HG03558 (cell line): ENCODE data around the gene SEPHS2.
A peak's percentile ranks its signal among the peaks of the same experiment; 100 is the strongest.
"Not testable (repeated sequence)": the region's sequence is repeated elsewhere in the genome, so short reads cannot be mapped to it uniquely, and the experiment has no call there.

Source experiments
- ATAC-seq: cut with Tn5 transposase; IDR thresholded peaks from one replicate; pipeline ENCODE4 v1.9.1; 2021; ENCODE audit warnings: moderate number of reproducible peaks; ENCODE audit not compliant: unreplicated experiment; ENCODE audit errors: extremely low read depth

SEPHS2 gene

GRCh38 chr16:30470632-30470995 is 24.9 kb upstream of the SEPHS2 start:
- ATAC-seq: no peak

- ATAC-seq: no peak
Observed at GRCh38 chr16:30470170-30470512, 24.5 kb upstream of the SEPHS2 start.

DNA sequence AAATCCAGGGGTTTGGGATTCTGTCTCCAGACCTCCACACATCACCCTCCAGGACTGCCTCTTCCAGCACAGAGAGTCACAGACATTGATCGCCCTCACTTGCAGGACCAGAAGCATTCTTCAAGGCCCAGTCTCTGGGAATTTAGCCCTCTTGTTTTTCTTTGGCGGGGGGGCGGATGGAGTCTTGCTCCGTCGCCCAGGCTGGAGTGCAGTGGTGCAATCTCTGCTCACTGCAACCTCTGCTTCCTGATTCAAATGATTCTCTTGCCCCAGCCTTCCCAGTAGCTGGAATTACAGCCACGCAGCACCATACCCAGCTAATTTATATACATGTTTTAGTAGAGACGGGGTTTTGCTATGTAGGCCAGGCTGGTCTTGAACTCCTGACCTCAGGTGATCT is 18.4 kb upstream of the SEPHS2 start:
- ATAC-seq: no peak

DNA sequence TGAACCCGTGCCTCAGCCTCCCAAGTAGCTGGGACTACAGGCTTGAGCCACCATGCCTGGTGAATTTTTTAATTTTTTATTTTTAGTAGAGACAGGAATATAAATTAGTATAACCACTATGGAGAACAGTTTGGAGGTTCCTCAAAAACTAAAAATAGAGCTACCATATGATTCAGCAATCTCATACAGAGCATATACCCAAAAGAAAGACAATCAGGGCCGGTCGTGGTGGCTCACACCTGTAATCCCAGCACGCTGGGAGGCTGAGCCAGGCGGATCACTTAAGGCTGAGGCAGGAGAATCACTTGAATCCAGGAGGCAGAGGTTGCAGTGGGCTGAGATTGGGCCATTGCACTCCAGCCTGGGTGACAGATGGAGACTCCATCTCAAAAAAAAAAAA is 15.8 kb upstream of the SEPHS2 start:
- not testable (repeated sequence) for ATAC-seq

DNA sequence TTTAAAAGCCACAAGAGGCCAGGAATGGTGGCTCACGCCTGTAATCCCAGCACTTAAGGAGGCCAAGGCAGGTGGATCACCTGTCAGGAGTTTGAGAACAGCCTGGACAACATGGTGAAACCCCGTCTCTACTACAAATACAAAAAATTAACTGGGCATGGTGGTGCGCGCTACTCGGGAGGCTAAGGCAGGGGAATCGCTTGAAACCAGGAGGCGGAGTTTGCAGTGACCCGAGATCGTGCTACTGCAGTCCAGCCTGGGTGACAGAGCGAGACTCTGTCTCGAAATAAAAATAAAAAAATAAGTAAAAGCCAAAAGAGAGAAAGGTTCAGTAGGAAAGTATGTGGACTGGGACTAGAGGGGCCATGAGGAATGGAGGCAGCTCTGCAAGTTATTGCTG is 13.8 kb upstream of the SEPHS2 start:
- no peak for ATAC-seq

- peak; percentile 67 for ATAC-seq
Observed at GRCh38 chr16:30458561-30459394, 13.1 kb upstream of the SEPHS2 start.

- ATAC-seq: no peak
Observed at GRCh38 chr16:30457743-30458560, 12.3 kb upstream of the SEPHS2 start.

- ATAC-seq: no peak
Observed at GRCh38 chr16:30457256-30457655, 11.6 kb upstream of the SEPHS2 start.

DNA sequence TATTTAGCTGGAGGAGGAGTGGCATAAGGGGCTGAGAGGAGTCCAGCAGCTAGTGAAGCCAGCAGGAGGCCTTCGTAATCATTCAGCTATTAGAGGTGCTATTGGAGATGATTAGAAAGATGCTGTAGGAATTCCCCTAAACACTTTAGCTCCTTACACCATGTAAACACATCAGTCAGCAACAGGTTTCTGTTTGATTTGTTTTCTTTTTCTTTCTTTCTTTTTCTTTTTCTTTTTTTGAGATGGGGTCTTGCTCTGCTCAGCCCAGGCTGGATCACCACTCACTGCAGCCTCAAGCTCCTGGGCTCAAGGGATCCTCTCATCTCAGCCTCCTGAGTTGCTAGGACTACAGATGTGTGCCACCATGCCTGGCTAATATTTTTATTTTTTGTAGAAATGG is 10.6 kb upstream of the SEPHS2 start:
- ATAC-seq: no peak

GRCh38 chr16:30452709-30453580 is 7.3 kb upstream of the SEPHS2 start:
- not testable (repeated sequence) for ATAC-seq

GRCh38 chr16:30449116-30449435 is 3.4 kb upstream of the SEPHS2 start:
- no peak for ATAC-seq

GRCh38 chr16:30447512-30448226 is 2.0 kb upstream of the SEPHS2 start:
- no peak for ATAC-seq

DNA sequence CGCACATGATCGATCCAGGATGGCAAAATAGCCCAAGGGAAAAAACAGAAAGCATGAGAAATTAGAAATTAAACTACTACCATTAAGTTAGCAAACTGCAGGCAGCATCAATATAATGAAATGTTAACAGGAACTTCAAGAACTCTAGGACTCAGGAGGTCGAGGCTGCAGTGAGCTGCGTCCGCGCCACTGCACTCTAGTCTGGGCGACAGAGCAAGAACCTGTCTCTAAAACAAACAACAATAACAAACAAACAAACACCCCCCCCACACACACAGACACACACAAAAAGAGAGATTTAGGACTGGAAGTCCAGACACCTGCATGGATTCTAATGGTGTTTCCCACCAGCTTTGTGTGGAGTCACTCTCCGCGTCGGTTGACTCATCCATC is 525 bp upstream of the SEPHS2 start:
- ATAC-seq: no peak

DNA sequence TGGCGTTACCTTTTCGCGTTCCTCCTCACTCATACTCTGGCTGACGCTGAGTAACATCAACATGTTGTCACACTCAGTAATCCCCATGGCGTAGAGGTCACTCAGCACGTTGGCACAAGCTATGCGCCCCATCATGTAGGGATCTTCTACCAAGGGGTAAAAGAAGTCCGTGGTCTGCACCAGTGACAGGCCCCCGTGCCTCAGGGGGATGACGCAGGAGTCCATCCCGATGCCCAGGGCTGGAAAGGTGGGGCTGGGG is 596 bp downstream of the SEPHS2 start:
- ATAC-seq: no peak

GRCh38 chr16:30444231-30445148 is 1.2 kb downstream of the SEPHS2 start:
- no peak for ATAC-seq

GRCh38 chr16:30443631-30444030 is 2.0 kb downstream of the SEPHS2 start:
- no peak for ATAC-seq

DNA sequence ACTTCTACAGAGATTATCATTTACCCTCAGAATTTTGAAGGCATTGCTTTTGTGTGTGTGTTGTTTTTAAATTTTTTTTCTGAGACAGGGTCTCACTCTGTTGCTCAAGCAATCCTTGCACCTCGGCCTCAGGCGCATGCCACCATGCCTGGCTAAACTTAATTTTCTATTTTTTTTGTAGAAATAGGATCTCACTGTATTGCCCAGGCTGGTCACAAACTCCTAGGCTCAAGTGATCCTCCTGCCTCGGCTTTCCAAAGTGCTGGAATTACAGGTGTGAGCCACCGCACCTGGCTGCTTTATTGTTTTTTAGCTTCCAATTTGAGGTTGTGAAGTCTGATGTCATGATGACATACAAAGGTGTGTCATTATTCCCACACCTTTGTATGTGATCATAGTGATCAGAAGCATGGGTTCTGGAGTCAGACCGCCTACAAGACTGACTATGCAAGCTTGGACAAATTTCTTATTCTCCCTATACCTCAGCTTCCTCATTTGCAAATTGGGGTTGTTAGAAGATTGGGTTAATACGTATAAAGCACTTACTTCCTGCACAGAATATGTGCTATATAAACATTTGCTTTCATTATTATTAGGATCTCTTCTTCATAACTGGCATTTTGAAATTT is 5.8 kb downstream of the SEPHS2 start:
- ATAC-seq: no peak

DNA sequence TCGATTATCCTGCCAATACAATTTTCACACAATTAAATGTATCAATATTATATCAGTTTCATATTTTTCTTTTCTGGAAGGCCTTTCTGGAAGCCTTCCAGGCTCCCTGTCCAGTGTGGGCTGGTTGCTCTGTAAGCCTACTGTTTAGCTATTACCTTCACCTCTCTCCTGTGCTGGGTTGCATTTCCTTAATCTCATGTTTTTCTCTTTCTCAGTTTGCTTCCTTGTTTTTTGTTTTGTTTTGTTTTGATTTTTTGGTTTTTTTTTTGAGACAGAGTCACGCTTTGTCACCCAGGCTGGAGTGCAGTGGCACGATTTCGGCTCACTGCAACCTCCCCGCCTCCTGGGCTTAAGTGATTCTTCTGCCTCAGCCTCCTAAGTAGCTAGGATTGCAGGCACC is 6.8 kb downstream of the SEPHS2 start:
- no peak for ATAC-seq

- ATAC-seq: no peak
Observed at GRCh38 chr16:30437511-30438046, 8.1 kb downstream of the SEPHS2 start.
